Mesenchymal stem cell (in vitro differentiated cells and primary cell): ENCODE measurements around the gene LRRC26.

Experiments used
- DNase-seq: peaks from one replicate; pipeline ENCODE4 v3.0.0-alpha.2; 2013
- H2AFZ ChIP-seq: one replicate; pipeline ENCODE4 v1.6.1; 2013; ENCODE audit warnings: low read depth, mild to moderate bottlenecking, control low read depth, inconsistent platforms, low read length, moderate library complexity
- H2AK5ac ChIP-seq: 2 replicates; pipeline ENCODE4 v1.6.1; 2013; ENCODE audit warnings: low read length, moderate library complexity, mild to moderate bottlenecking, inconsistent platforms; ENCODE audit not compliant: severe bottlenecking
- H2BK120ac ChIP-seq: one replicate; pipeline ENCODE4 v1.6.1; 2013; ENCODE audit warnings: low read depth, mild to moderate bottlenecking, inconsistent platforms, low read length, moderate library complexity
- H2BK12ac ChIP-seq, 2 experiments: one replicate each; pipeline ENCODE4 v1.6.1; 2013; ENCODE audit warnings: inconsistent platforms in 2 of 2, low read length in 2 of 2, mild to moderate bottlenecking in 2 of 2, moderate library complexity in 2 of 2, control low read depth in 1 of 2
- H2BK15ac ChIP-seq: one replicate; pipeline ENCODE4 v1.6.1; 2013; ENCODE audit warnings: mild to moderate bottlenecking, low read depth, inconsistent platforms; ENCODE audit not compliant: poor library complexity, severe bottlenecking
- H2BK5ac ChIP-seq: 2 replicates; pipeline ENCODE4 v1.6.1; 2013; ENCODE audit warnings: low read depth, mild to moderate bottlenecking, low read length, control low read depth, inconsistent platforms; ENCODE audit not compliant: poor library complexity, severe bottlenecking
- H3K14ac ChIP-seq, 2 experiments: one replicate each; pipeline ENCODE4 v1.6.1; 2013; ENCODE audit warnings: inconsistent platforms in 2 of 2, low read length in 2 of 2, control low read depth in 1 of 2, mild to moderate bottlenecking in 1 of 2, moderate library complexity in 1 of 2
- H3K18ac ChIP-seq, 2 experiments: one replicate each; pipeline ENCODE4 v1.6.1; 2013; ENCODE audit warnings: inconsistent platforms in 2 of 2, low read length in 2 of 2, control low read depth in 1 of 2, low read depth in 1 of 2, mild to moderate bottlenecking in 1 of 2
- H3K23ac ChIP-seq, 2 experiments: one replicate each; pipeline ENCODE4 v1.6.1; 2013; ENCODE audit warnings: inconsistent platforms in 2 of 2, low read length in 2 of 2, mild to moderate bottlenecking in 2 of 2, moderate library complexity in 2 of 2, control low read depth in 1 of 2
- H3K27ac ChIP-seq: 2 replicates; pipeline ENCODE4 v1.5.1; 2013; ENCODE audit warnings: mild to moderate bottlenecking, moderate library complexity, low read length, control low read depth, inconsistent platforms; ENCODE audit not compliant: poor library complexity, severe bottlenecking
- H3K27me3 ChIP-seq, 2 experiments: 2 replicates each; pipeline versions ENCODE4 v1.6.1 to v1.7.0; 2013; ENCODE audit warnings: low read length in 2 of 2, mild to moderate bottlenecking in 2 of 2, moderate library complexity in 2 of 2, control low read depth in 1 of 2, inconsistent platforms in 1 of 2; ENCODE audit not compliant: control insufficient read depth in 1 of 2, insufficient read depth in 1 of 2
- H3K36me3 ChIP-seq, 2 experiments: 2 replicates each; pipeline versions ENCODE4 v1.6.1 to v1.7.0; 2013; ENCODE audit warnings: low read length in 2 of 2, control low read depth in 1 of 2, inconsistent platforms in 1 of 2, low read depth in 1 of 2, mild to moderate bottlenecking in 1 of 2; ENCODE audit not compliant: insufficient read depth in 2 of 2, control insufficient read depth in 1 of 2
- H3K4ac ChIP-seq, 2 experiments: one replicate each; pipeline ENCODE4 v1.6.1; 2013; ENCODE audit warnings: inconsistent platforms in 2 of 2, low read length in 2 of 2, mild to moderate bottlenecking in 2 of 2, moderate library complexity in 2 of 2, control low read depth in 1 of 2, low read depth in 1 of 2
- H3K4me1 ChIP-seq: 2 replicates; pipeline ENCODE4 v1.6.1; 2013; ENCODE audit warnings: low read depth, low read length, control low read depth; ENCODE audit not compliant: control insufficient read depth, insufficient read depth
- H3K4me2 ChIP-seq: 2 replicates; pipeline ENCODE4 v1.6.1; 2013; ENCODE audit warnings: low read length, mild to moderate bottlenecking, inconsistent platforms; ENCODE audit not compliant: poor library complexity, severe bottlenecking
- H3K4me3 ChIP-seq, 2 experiments: 2 replicates each; pipeline versions ENCODE4 v1.5.1 to v1.7.0; 2013; ENCODE audit warnings: low read length in 2 of 2, mild to moderate bottlenecking in 2 of 2, control low read depth in 1 of 2, low read depth in 1 of 2; ENCODE audit not compliant: insufficient read depth in 1 of 2
- H3K79me1 ChIP-seq: replicated peaks from 2 replicates; pipeline ENCODE4 v1.6.1; 2013; ENCODE audit warnings: mild to moderate bottlenecking, control low read depth, low read length, inconsistent platforms; ENCODE audit not compliant: poor library complexity, severe bottlenecking
- H3K9ac ChIP-seq: 2 replicates; pipeline ENCODE4 v1.7.0; 2013; ENCODE audit warnings: mild to moderate bottlenecking, low read length, moderate library complexity
- H3K9me3 ChIP-seq: 2 replicates; pipeline ENCODE4 v1.7.0; 2013; ENCODE audit warnings: mild to moderate bottlenecking, low read length; ENCODE audit not compliant: control insufficient read depth
- H4K8ac ChIP-seq: one replicate; pipeline ENCODE4 v1.6.1; 2013; ENCODE audit warnings: inconsistent platforms, mild to moderate bottlenecking, low read length, moderate library complexity
- H4K91ac ChIP-seq: one replicate; pipeline ENCODE4 v1.6.1; 2013; ENCODE audit warnings: mild to moderate bottlenecking, low read length, inconsistent platforms
- WGBS: methylation state at CpG from one replicate; pipeline ENCODE4 v1.1.7; 2013; ENCODE audit warnings: mixed read lengths; 5-methylcytosine and 5-hydroxymethylcytosine counted together

Gene LRRC26

GRCh38 chr9:137179761-137180160 is 9.9 kb upstream of the LRRC26 start:
- Histone ChIP-seq H4K91ac (no peak overlapping the region), H3K4me1 (peaks cover 7% of the 10 kb centered on the region), H2AK5ac (no peak overlapping the region), H2BK12ac (no peak overlapping the region), H3K36me3 (peaks cover 61 to 80% of the 10 kb centered on the region in 2 experiments), H2BK5ac (no peak overlapping the region), H3K14ac (no peak overlapping the region), H3K9ac (no peak overlapping the region), H3K4me3 (no peak overlapping the region), H3K4ac (no peak overlapping the region), H3K4me2 (no peak overlapping the region), H3K9me3 (no peaks in the 10 kb centered on the region), H3K18ac (no peak overlapping the region), H3K27ac (no peak overlapping the region), H3K79me1 (peaks cover 17% of the 10 kb centered on the region), H2AFZ (no peak overlapping the region), H3K27me3 (peaks cover 0 to 4% of the 10 kb centered on the region in 2 experiments), H3K23ac (no peak overlapping the region), H2BK120ac (no peak overlapping the region), H2BK15ac (no peak overlapping the region), H4K8ac (no peak overlapping the region)
- WGBS: 97% methylated on average over 17 of the region's 17 CpGs
- no peak for DNase-seq

GRCh38 chr9:137178939-137179630 is 9.2 kb upstream of the LRRC26 start:
- H3K14ac ChIP-seq: no peak overlapping the region
- no peak overlapping the region for H3K23ac ChIP-seq
- no peak overlapping the region for H3K9ac ChIP-seq
- no peak overlapping the region for H2BK120ac ChIP-seq
- H2AFZ ChIP-seq: no peak overlapping the region
- H3K18ac ChIP-seq: no peak overlapping the region
- H2BK15ac ChIP-seq: no peak overlapping the region
- H3K4ac ChIP-seq: no peak overlapping the region
- H3K27ac ChIP-seq: no peak overlapping the region
- H3K4me2 ChIP-seq: no peak overlapping the region
- H3K27me3 ChIP-seq: peaks cover under 1 to 9% of the 10 kb centered on the region in 2 experiments
- no peak overlapping the region for H3K4me3 ChIP-seq
- 92% methylated on average over 19 of the region's 19 CpGs for WGBS
- H4K91ac ChIP-seq: peak overlapping the region; percentile 12
- H3K79me1 ChIP-seq: peaks cover 13% of the 10 kb centered on the region
- peaks cover 7% of the 10 kb centered on the region for H3K4me1 ChIP-seq
- H3K9me3 ChIP-seq: no peaks in the 10 kb centered on the region
- peaks cover 54 to 74% of the 10 kb centered on the region in 2 experiments for H3K36me3 ChIP-seq
- no peak for DNase-seq
- no peak overlapping the region for H2BK5ac ChIP-seq
- H2AK5ac ChIP-seq: no peak overlapping the region
- H4K8ac ChIP-seq: no peak overlapping the region
- H2BK12ac ChIP-seq: no peak overlapping the region

- Histone ChIP-seq H3K36me3 (peaks cover 47 to 67% of the 10 kb centered on the region in 2 experiments), H3K9me3 (no peaks in the 10 kb centered on the region), H3K27me3 (peaks cover 5 to 16% of the 10 kb centered on the region in 2 experiments), H2AFZ (no peak overlapping the region), H3K23ac (no peak overlapping the region), H3K27ac (no peak overlapping the region), H4K8ac (no peak overlapping the region), H3K4me1 (peaks cover 7% of the 10 kb centered on the region), H2AK5ac (no peak overlapping the region), H3K4me3 (no peak overlapping the region), H3K9ac (no peak overlapping the region), H4K91ac (no peak overlapping the region), H3K14ac (no peak overlapping the region), H2BK15ac (no peak overlapping the region), H3K18ac (no peak overlapping the region), H2BK120ac (no peak overlapping the region), H3K4ac (no peak overlapping the region), H2BK12ac (no peak overlapping the region), H2BK5ac (no peak overlapping the region), H3K79me1 (peaks cover 9% of the 10 kb centered on the region), H3K4me2 (no peak overlapping the region)
- 90% methylated on average over 23 of the region's 23 CpGs for WGBS
- no peak for DNase-seq
Measured at GRCh38 chr9:137178201-137178938, 8.5 kb upstream of the LRRC26 start.
